Lower lobe of right lung (tissue), 2 donors: Measurements from ENCODE around the gene REST. TPM values are rescaled to one million over a fixed set of nuclear protein-coding genes. Genes with fewer than 3 reads are reported as not detected.
A peak's percentile ranks its signal among the peaks of the same experiment; 100 is the strongest.

Experiments used
- ATAC-seq, 2 donors: fragments of 200-7000 bp; cut with Tn5 transposase; one replicate each; pipeline ENCODE4 v1.9.1; 2020 to 2022; ENCODE audit warnings: mild to moderate bottlenecking in 2 of 2, moderate library complexity in 2 of 2
- DNase-seq: peaks from one replicate; pipeline ENCODE4 v3.0.0-alpha.2; 2020
- H3K27ac ChIP-seq: fragments of 200-600 bp; one replicate; pipeline ENCODE4 v1.8.0; 2022
- H3K27me3 ChIP-seq: fragments of 200-600 bp; one replicate; pipeline ENCODE4 v1.8.0; 2022; ENCODE audit warnings: low read depth
- H3K36me3 ChIP-seq: fragments of 200-600 bp; one replicate; pipeline ENCODE4 v1.8.0; 2022; ENCODE audit warnings: mild to moderate bottlenecking
- H3K4me1 ChIP-seq: fragments of 200-600 bp; one replicate; pipeline ENCODE4 v1.8.0; 2022
- H3K4me3 ChIP-seq: fragments of 200-600 bp; one replicate; pipeline ENCODE4 v1.8.0; 2022; ENCODE audit warnings: mild to moderate bottlenecking
- H3K9me3 ChIP-seq: fragments of 200-600 bp; one replicate; pipeline ENCODE4 v1.8.0; 2022
- CTCF ChIP-seq: fragments of 200-600 bp; IDR thresholded peaks from one replicate; pipeline ENCODE4 v1.8.0; 2022; ENCODE audit warnings: antibody characterized with exemption, mild to moderate bottlenecking
- intact Hi-C: fragments of 100-400 bp; cut with DNase I; formaldehyde crosslinking; loops from one replicate; pipeline ENCODE4 v1.11.0; 2022
- long read RNA-seq: library from polyadenylated mRNA; unstranded; transcript quantifications from one replicate; pipeline ENCODE4 v2.0.0, GENCODE V29; 2021
- total RNA-seq: library from RNA; stranded (reverse); fragmentation: NEBNext Ultra II Directional; extraction: Animal tissue kit (Norgen Biotek cat#: 25700); gene quantifications from one replicate; pipeline ENCODE4 v1.2.1, GENCODE V29; 2021
- donor health status: DM: no; HTN: yes; CAD: no; lungs with severe emphysema.

Gene REST
- 39.5 TPM for total RNA-seq
- long read RNA-seq, full-length matches to known transcripts = 52 of 68 reads
- long read RNA-seq, partial matches to known transcripts = 4 of 68 reads
- long read RNA-seq, other reads (novel, unspliced or antisense) = 12 of 68 reads

DNA sequence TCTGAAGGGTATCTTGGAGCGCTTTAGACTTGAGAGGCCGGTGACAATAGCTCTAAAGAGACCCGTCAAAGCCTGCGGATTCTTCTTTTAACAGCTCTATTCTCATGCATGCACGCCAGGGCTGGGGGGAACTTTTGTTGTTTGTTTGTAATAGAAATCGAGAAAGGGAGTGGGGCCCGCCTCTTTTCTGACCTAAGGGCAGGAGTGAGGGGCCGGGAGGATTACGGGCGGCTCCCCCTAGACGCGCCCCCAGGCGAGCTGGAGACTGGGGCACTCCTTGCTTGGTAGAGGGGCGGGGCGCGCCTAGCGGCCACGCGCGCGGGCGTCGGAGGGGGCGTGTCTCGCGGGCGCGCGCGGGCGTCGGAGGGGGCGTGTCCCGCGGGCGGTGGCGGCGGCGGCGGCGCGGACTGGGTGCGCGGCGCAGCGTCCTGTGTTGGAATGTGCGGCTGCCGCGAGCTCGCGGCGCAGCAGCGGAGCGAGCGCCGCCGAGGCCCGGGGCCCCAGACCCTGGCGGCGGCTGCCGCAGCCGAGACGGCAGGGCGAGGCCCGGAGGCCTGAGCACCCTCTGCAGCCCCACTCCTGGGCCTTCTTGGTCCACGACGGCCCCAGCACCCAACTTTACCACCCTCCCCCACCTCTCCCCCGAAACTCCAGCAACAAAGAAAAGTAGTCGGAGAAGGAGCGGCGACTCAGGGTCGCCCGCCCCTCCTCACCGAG is at the start of gene REST:
TSS of gene REST (plus strand) at position 412 of the 717 bp plus-strand sequence. CDS start 2,739 bp downstream, outside the sequence.
- no peak for TF ChIP-seq CTCF
- Histone ChIP-seq H3K4me3 (peak within 1 kb of the TSS; percentile 97), H3K27me3 (no peaks in the 10 kb centered on the region), H3K27ac (peak within 1 kb of the TSS; percentile 94), H3K4me1 (peaks cover 37% of the 10 kb centered on the region), H3K9me3 (no peaks in the 10 kb centered on the region), H3K36me3 (peaks cover 14% of the 10 kb centered on the region)
- DNase-seq (peak; percentile 82), ATAC-seq (peak; percentile 89 to 90)
- intact Hi-C loops = no loop called here

GRCh38 chr4:56859841-56860240 is 47.9 kb upstream of the REST start:
- H3K9me3 ChIP-seq = no peaks in the 10 kb centered on the region
- no peak overlapping the region for H3K27ac ChIP-seq
- H3K4me3 ChIP-seq = no peak overlapping the region
- H3K36me3 ChIP-seq = no peaks in the 10 kb centered on the region
- H3K4me1 ChIP-seq = no peaks in the 10 kb centered on the region
- DNase-seq (no peak), ATAC-seq (no peak)
- H3K27me3 ChIP-seq = no peaks in the 10 kb centered on the region
- intact Hi-C loops = no loop called here
- no peak for TF ChIP-seq CTCF

- Histone ChIP-seq H3K4me3 (no peak overlapping the region), H3K27me3 (no peaks in the 10 kb centered on the region), H3K27ac (no peak overlapping the region), H3K9me3 (no peaks in the 10 kb centered on the region), H3K36me3 (no peaks in the 10 kb centered on the region), H3K4me1 (no peaks in the 10 kb centered on the region)
- ATAC-seq (no peak), DNase-seq (no peak)
- intact Hi-C loops = no loop called here
- no peak for TF ChIP-seq CTCF
These were observed 46.9 kb upstream of the REST start for GRCh38 chr4:56860781-56861180.

- no peak overlapping the region for H3K4me3 ChIP-seq
- H3K9me3 ChIP-seq = no peaks in the 10 kb centered on the region
- no peak overlapping the region for H3K27ac ChIP-seq
- H3K27me3 ChIP-seq = no peaks in the 10 kb centered on the region
- no peaks in the 10 kb centered on the region for H3K36me3 ChIP-seq
- ATAC-seq (no peak), DNase-seq (no peak)
- no peak for TF ChIP-seq CTCF
- H3K4me1 ChIP-seq = no peaks in the 10 kb centered on the region
- intact Hi-C loops = no loop called here
These were observed 46.3 kb upstream of the REST start for GRCh38 chr4:56861360-56861759.

- Histone ChIP-seq H3K27me3 (no peaks in the 10 kb centered on the region), H3K27ac (no peak overlapping the region), H3K4me1 (no peaks in the 10 kb centered on the region), H3K9me3 (no peaks in the 10 kb centered on the region), H3K4me3 (no peak overlapping the region), H3K36me3 (no peaks in the 10 kb centered on the region)
- DNase-seq (no peak), ATAC-seq (no peak)
- no peak for TF ChIP-seq CTCF
- intact Hi-C loops = no loop called here
These were observed 44.1 kb upstream of the REST start for GRCh38 chr4:56863441-56864139.
